SK-N-SH treated with all-trans-retinoic acid at 6 μM for 48 hours (cell line): ENCODE data around the gene KRT81.
"Not testable (repeated sequence)": the region's sequence is repeated elsewhere in the genome, so short reads cannot be mapped to it uniquely, and the experiment has no call there.

Experiments
- ATAC-seq: fragments of 200-7000 bp; cut with Tn5 transposase; 3 replicates; pipeline ENCODE4 v1.9.1; 2020; ENCODE audit warnings: mild to moderate bottlenecking, moderate library complexity
- ARNTL ChIP-seq: fragments of 450-650 bp; formaldehyde crosslinking; IDR thresholded peaks from 2 replicates; pipeline ENCODE4 v1.5.0; 2020; ENCODE audit warnings: low read depth, mild to moderate bottlenecking, moderate library complexity, borderline replicate concordance
- BACH2 ChIP-seq: fragments of 250-450 bp; sonication (Bioruptor Pico); IDR thresholded peaks from 2 replicates; pipeline ENCODE4 v1.9.0; 2021; ENCODE audit warnings: mild to moderate bottlenecking, borderline replicate concordance
- CSDC2 ChIP-seq: fragments of 250-450 bp; sonication (Bioruptor Pico); IDR thresholded peaks from 2 replicates; pipeline ENCODE4 v1.5.0; 2020; ENCODE audit warnings: mild to moderate bottlenecking, moderate library complexity
- ESRRG ChIP-seq: fragments of 250-450 bp; sonication (Bioruptor Pico); IDR thresholded peaks from 2 replicates; pipeline ENCODE4 v1.6.1; 2021; ENCODE audit warnings: mild to moderate bottlenecking
- OSR1 ChIP-seq: fragments of 250-450 bp; sonication (Bioruptor Pico); IDR thresholded peaks from 2 replicates; pipeline ENCODE4 v1.8.0; 2022; ENCODE audit warnings: moderate library complexity, mild to moderate bottlenecking, inconsistent platforms
- PPARA ChIP-seq: fragments of 250-450 bp; sonication (Bioruptor Pico); IDR thresholded peaks from 2 replicates; pipeline ENCODE4 v1.5.0; 2020; ENCODE audit warnings: mild to moderate bottlenecking, borderline replicate concordance
- RARB ChIP-seq: fragments of 250-450 bp; sonication (Bioruptor Pico); IDR thresholded peaks from 2 replicates; pipeline ENCODE4 v1.8.0; 2021; ENCODE audit warnings: mild to moderate bottlenecking, moderate library complexity
- SNAI2 ChIP-seq: fragments of 250-450 bp; sonication (Bioruptor Pico); IDR thresholded peaks from 2 replicates; pipeline ENCODE4 v1.5.0; 2020; ENCODE audit warnings: mild to moderate bottlenecking, moderate library complexity
- ZC3H10 ChIP-seq: fragments of 250-450 bp; sonication (Bioruptor Pico); IDR thresholded peaks from 2 replicates; pipeline ENCODE4 v1.5.1; 2021; ENCODE audit warnings: mild to moderate bottlenecking, moderate library complexity
- ZFP30 ChIP-seq: fragments of 450-650 bp; formaldehyde crosslinking; IDR thresholded peaks from 2 replicates; pipeline ENCODE4 v1.5.0; 2022; ENCODE audit warnings: mild to moderate bottlenecking, moderate library complexity
- ZNF70 ChIP-seq: fragments of 450-650 bp; formaldehyde crosslinking; IDR thresholded peaks from 2 replicates; pipeline ENCODE4 v1.5.0; 2020; ENCODE audit warnings: mild to moderate bottlenecking, moderate library complexity
- ZNF8 ChIP-seq: fragments of 450-650 bp; formaldehyde crosslinking; IDR thresholded peaks from 2 replicates; pipeline ENCODE4 v1.5.0; 2020; ENCODE audit warnings: mild to moderate bottlenecking, moderate library complexity
- TF ChIP-seq, protein P1 (sequence below): fragments of 250-450 bp; sonication (Bioruptor Pico); IDR thresholded peaks from 2 replicates; pipeline ENCODE4 v1.8.0; 2020; ENCODE audit warnings: mild to moderate bottlenecking, moderate library complexity, borderline replicate concordance
- TF ChIP-seq, protein P2 (sequence below): fragments of 250-450 bp; sonication (Bioruptor Pico); IDR thresholded peaks from 2 replicates; pipeline ENCODE4 v1.5.1; 2020; ENCODE audit warnings: low read depth, mild to moderate bottlenecking, moderate library complexity
- TF ChIP-seq, protein P3 (sequence below): fragments of 250-450 bp; sonication (Bioruptor Pico); IDR thresholded peaks from 2 replicates; pipeline ENCODE4 v1.5.1; 2021; ENCODE audit warnings: mild to moderate bottlenecking, moderate library complexity
- TF ChIP-seq, protein P4 (sequence below): fragments of 250-450 bp; sonication (Bioruptor Pico); IDR thresholded peaks from 2 replicates; pipeline ENCODE4 v1.8.0; 2021; ENCODE audit warnings: low read depth, mild to moderate bottlenecking, moderate library complexity, borderline replicate concordance

KRT81 gene

DNA sequence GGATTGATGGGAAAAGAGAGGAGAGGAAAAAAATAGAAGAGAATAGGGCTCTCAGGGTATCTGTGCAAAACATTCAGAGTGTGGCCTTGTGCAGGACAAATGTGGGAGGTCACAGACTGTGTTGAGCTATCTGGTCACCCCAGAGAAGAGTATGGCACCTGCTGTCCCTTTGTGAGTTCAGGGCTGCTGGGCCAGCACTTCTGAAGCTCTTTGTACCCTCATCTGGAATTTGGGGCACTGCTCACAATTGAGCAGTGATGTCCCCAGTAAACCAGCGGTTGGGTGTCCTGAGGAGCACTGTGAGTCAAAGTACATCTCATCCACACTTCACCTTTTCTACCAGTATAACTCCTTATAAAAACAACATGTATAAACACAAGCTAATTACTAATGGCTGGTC is 2.6 kb upstream of the KRT81 start:
- TF ChIP-seq OSR1 (CRISPR knock-in tag), result no peak
- TF ChIP-seq PPARA (CRISPR knock-in tag), result no peak
- TF ChIP-seq, protein P1, sequence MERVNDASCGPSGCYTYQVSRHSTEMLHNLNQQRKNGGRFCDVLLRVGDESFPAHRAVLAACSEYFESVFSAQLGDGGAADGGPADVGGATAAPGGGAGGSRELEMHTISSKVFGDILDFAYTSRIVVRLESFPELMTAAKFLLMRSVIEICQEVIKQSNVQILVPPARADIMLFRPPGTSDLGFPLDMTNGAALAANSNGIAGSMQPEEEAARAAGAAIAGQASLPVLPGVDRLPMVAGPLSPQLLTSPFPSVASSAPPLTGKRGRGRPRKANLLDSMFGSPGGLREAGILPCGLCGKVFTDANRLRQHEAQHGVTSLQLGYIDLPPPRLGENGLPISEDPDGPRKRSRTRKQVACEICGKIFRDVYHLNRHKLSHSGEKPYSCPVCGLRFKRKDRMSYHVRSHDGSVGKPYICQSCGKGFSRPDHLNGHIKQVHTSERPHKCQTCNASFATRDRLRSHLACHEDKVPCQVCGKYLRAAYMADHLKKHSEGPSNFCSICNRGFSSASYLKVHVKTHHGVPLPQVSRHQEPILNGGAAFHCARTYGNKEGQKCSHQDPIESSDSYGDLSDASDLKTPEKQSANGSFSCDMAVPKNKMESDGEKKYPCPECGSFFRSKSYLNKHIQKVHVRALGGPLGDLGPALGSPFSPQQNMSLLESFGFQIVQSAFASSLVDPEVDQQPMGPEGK, result no peak
- no peak for TF ChIP-seq CSDC2 (CRISPR knock-in tag)
- TF ChIP-seq, protein P2, sequence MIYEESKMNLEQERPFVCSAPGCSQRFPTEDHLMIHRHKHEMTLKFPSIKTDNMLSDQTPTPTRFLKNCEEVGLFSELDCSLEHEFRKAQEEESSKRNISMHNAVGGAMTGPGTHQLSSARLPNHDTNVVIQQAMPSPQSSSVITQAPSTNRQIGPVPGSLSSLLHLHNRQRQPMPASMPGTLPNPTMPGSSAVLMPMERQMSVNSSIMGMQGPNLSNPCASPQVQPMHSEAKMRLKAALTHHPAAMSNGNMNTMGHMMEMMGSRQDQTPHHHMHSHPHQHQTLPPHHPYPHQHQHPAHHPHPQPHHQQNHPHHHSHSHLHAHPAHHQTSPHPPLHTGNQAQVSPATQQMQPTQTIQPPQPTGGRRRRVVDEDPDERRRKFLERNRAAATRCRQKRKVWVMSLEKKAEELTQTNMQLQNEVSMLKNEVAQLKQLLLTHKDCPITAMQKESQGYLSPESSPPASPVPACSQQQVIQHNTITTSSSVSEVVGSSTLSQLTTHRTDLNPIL (CRISPR knock-in tag), result no peak
- no peak for TF ChIP-seq ARNTL
- no peak for TF ChIP-seq RARB (CRISPR knock-in tag)
- no peak for TF ChIP-seq ZFP30 (CRISPR knock-in tag)
- TF ChIP-seq, protein P3, sequence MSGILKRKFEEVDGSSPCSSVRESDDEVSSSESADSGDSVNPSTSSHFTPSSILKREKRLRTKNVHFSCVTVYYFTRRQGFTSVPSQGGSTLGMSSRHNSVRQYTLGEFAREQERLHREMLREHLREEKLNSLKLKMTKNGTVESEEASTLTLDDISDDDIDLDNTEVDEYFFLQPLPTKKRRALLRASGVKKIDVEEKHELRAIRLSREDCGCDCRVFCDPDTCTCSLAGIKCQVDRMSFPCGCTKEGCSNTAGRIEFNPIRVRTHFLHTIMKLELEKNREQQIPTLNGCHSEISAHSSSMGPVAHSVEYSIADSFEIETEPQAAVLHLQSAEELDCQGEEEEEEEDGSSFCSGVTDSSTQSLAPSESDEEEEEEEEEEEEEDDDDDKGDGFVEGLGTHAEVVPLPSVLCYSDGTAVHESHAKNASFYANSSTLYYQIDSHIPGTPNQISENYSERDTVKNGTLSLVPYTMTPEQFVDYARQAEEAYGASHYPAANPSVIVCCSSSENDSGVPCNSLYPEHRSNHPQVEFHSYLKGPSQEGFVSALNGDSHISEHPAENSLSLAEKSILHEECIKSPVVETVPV (CRISPR knock-in tag), result no peak
- no peak for TF ChIP-seq SNAI2 (CRISPR knock-in tag)
- no peak for TF ChIP-seq BACH2 (CRISPR knock-in tag)
- TF ChIP-seq, all 23 proteins: peak for 0
- ATAC-seq, result no peak

DNA sequence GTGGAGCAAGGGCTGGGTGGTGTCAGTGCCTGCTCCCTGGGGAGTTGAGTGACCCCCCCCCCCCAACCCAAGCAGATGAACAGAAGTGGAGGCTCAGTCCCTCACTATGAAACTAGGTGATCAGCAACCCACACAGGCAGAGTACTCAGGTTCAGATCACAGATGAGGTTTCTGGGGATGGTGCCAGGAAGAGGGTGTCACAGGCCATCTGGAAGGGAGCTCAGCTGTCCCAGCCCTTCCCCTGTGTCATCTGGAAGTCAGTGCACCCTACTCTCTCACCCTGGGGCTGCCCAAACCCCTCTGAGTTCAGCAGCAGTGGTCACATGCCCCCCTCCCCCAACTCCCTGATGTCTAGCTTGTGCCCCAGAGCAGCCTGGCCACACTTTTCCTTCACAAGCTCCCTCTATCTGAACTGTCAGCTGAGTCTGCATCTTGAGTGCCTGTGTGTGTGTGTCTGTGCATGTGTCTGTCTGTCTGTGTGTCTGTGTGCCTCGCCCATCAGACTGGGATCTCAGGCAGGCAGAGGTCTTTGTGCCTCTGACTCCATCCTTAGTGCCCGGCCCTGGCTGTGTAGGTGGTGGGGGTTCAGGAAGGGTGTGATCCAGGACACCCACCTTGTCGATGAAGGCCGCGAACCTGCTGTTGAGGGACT is 725 bp downstream of the KRT81 start:
- ATAC-seq, result peak; percentile 35; the same call in 1 of the 3 replicates

DNA sequence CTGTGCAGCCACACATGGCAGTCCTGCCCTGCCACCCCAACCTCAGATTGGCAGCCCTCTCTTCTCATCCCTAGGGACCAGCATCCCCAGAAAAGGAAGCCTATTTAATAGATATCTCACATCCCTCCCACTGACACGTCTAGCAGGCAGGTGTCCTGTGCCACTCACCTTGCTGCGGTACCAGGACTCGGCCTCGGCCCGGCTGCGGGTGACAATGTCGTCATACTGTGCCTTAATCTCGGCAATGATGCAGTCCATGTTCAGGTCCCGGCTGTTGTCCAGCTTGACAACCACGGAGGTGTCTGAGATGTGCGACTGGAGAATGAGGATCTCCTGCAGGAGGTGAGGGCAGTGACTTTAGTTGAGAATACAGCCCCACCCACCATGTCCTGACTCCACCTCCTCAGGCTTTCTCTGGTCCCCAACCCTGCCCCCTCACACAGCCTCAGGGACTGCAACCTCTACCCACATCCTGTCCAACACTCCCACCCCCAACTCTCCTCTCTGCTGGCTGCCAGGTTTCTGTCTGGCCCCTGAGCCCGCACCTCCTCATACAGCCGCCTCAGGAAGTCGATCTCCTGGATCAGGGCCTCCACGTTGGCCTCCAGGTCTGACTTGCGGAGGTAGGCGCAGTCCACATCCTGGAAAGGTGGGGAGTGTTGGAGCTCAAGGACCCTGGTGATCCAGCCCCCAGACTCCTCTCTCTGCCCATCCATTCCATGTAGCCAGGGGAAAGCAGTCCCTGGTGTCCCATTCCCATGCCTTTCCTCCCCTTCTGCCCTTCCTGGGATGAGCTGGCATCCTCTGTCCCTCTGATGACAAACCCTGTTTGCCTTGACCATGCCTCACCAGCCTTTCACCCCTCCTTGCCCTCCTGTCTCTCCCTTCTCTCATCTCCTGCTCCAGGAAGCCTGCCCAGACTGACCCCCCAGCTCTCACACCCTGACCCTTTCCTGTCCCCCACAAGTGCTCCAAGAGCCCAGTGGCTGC is 3.2 kb downstream of the KRT81 start:
- ATAC-seq, result not testable (repeated sequence)

DNA sequence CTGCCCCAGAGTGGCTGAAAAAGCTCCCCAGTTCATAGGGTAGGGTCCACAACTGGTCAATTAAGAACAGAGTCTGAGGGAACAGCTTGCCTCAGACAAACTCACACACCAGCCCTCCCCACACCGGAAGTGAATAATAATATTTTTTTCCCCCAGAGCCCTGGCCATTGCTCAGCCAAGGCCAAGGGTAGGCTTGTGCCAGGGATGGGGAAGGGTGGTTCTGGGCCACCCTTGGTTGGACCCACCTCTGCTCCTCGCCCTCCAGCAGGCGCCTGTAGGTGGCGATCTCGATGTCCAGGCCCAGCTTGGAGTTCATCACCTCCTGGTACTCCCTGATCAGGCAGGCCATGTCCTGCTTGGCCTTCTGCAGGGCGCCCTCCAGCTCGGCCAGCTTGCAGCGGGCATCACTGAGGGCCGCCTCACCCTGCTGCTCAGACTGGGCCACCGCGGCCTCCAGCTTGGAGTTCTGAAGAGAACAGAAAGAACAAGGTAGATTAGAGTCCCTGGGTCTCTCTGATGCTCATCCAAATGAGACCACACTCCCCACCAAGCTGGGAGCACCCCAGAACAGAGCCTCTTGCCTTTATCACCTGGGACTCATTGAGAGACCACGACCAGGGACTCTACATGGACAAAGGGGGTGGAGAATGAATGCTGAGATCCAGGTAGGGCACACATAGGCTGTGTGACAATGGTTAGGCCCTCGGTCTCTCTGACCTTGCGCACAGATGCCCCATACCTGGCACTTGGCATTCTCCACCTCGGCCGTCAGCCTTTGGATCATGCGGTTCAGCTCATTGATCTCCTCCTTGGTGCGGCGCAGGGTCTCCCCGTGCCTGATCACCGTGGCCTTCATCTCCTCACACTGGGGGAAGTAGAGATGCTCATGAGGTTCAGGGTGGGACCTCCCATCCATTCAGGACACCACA is 4.2 kb downstream of the KRT81 start:
- not testable (repeated sequence) for ATAC-seq

DNA sequence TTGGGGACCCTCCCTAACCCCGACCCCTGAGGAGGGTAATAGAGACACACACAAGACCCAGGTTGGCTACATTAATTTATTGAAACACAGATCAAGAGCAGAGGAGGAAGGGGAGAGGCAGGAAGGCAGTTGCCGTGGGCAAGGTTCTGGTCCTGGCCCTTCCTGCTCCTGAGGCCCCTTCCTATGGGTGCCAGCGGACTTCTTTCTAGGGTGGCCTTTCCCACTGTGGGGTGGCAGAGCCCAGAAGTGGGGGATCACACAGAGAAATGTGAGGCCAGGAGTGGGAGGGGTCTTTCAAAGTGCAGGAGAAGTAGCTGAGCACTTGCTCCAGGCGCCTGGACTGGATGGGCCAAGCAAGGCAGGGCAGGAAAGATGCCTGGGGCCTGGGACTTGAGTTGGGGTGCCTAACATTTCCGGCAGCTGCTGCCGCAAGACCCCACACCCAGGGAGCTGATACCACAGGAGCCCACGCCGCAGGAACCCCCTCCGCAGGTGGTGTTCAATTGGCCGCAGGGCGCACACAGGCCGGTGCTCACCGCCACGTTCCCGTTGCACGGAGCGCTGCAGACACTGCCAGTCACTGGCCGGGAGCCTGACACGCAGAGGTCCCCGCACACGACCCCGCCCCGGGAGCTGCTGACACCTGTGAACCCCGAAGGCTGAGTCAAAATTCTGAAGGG is 5.3 kb downstream of the KRT81 start:
- no peak for ATAC-seq
- TF ChIP-seq PPARA (CRISPR knock-in tag) (no peak), ZNF8 (CRISPR knock-in tag) (no peak), SNAI2 (CRISPR knock-in tag) (no peak), ZNF70 (no peak), ESRRG (CRISPR knock-in tag) (no peak), ZFP30 (CRISPR knock-in tag) (no peak), ZC3H10 (CRISPR knock-in tag) (no peak)
- TF ChIP-seq, protein P4, sequence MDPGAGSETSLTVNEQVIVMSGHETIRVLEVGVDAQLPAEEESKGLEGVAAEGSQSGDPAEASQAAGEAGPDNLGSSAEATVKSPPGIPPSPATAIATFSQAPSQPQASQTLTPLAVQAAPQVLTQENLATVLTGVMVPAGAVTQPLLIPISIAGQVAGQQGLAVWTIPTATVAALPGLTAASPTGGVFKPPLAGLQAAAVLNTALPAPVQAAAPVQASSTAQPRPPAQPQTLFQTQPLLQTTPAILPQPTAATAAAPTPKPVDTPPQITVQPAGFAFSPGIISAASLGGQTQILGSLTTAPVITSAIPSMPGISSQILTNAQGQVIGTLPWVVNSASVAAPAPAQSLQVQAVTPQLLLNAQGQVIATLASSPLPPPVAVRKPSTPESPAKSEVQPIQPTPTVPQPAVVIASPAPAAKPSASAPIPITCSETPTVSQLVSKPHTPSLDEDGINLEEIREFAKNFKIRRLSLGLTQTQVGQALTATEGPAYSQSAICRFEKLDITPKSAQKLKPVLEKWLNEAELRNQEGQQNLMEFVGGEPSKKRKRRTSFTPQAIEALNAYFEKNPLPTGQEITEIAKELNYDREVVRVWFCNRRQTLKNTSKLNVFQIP, result no peak
- TF ChIP-seq, protein P3 (CRISPR knock-in tag), result no peak
